Activated T-helper 1 cell treated with anti-CD3 and anti-CD28 coated beads, Interleukin-2, amount 50 U/mL, for 16 hours (primary cell): ENCODE measurements around the gene SLFN11.
"Not testable (repeated sequence)": the region's sequence is repeated elsewhere in the genome, so short reads cannot be mapped to it uniquely, and the experiment has no call there.

Experiments used
- DNase-seq, 2 donors: peaks; one replicate each; pipeline ENCODE4 v3.0.0-alpha.2; 2020; ENCODE audit warnings: low read depth in 1 of 2, low spot score in 1 of 2

SLFN11 gene

GRCh38 chr17:35359398-35359797 lies 14.0 kb downstream of the SLFN11 start:
- DNase-seq, result no peak

GRCh38 chr17:35352284-35352683 lies 21.1 kb downstream of the SLFN11 start:
- DNase-seq, result no peak

GRCh38 chr17:35350493-35350892 lies 22.9 kb downstream of the SLFN11 start:
- no peak for DNase-seq

- DNase-seq, result no peak
Measured at GRCh38 chr17:35345926-35346771, 27.3 kb downstream of the SLFN11 start.

- no peak for DNase-seq
Measured at GRCh38 chr17:35345445-35345925, 27.9 kb downstream of the SLFN11 start.

- DNase-seq, result no peak
Measured at GRCh38 chr17:35344262-35344661, 29.2 kb downstream of the SLFN11 start.

- no peak for DNase-seq
Measured at GRCh38 chr17:35342276-35342675, 31.1 kb downstream of the SLFN11 start.

- no peak for DNase-seq
Measured at GRCh38 chr17:35341411-35341992, 31.9 kb downstream of the SLFN11 start.

- no peak for DNase-seq
Measured at GRCh38 chr17:35338230-35338629, 35.2 kb downstream of the SLFN11 start.

- DNase-seq, result no peak
Measured at GRCh38 chr17:35337364-35337763, 36.1 kb downstream of the SLFN11 start.

GRCh38 chr17:35333578-35333977 lies 39.8 kb downstream of the SLFN11 start:
- not testable (repeated sequence) for DNase-seq

- no peak for DNase-seq
Measured at GRCh38 chr17:35322749-35323148, 50.7 kb downstream of the SLFN11 start.

GRCh38 chr17:35315971-35316370 lies 57.5 kb downstream of the SLFN11 start:
- DNase-seq, result no peak

GRCh38 chr17:35315283-35315682 lies 58.1 kb downstream of the SLFN11 start:
- no peak for DNase-seq

GRCh38 chr17:35314415-35315216 lies 58.8 kb downstream of the SLFN11 start:
- no peak for DNase-seq

- no peak for DNase-seq
Measured at GRCh38 chr17:35313875-35314409, 59.5 kb downstream of the SLFN11 start.

- peak; percentile 54 to 55 for DNase-seq
Measured at GRCh38 chr17:35312790-35313711, 60.4 kb downstream of the SLFN11 start.

GRCh38 chr17:35312346-35312745 lies 61.1 kb downstream of the SLFN11 start:
- DNase-seq, result no peak

- not testable (repeated sequence) for DNase-seq
Measured at GRCh38 chr17:35309345-35309744, 64.1 kb downstream of the SLFN11 start.
